RKO (cell line): ENCODE results near the gene NECTIN2.

Source experiments
- DNase-seq: peaks from one replicate; pipeline ENCODE4 v3.0.0-alpha.2; 2016; ENCODE audit warnings: low spot score

Gene NECTIN2

GRCh38 chr19:44845612-44846454, at the start of gene NECTIN2:
Gene NECTIN2, plus strand, starts transcription at chr19:44846297. Its CDS starts 229 bp downstream, at chr19:44846526.
- DNase-seq = peak; percentile 96

- no peak for DNase-seq
Measured at GRCh38 chr19:44796701-44797115, 49.4 kb upstream of the NECTIN2 start.

- DNase-seq = no peak
Measured at GRCh38 chr19:44799627-44800346, 46.3 kb upstream of the NECTIN2 start.

- peak; percentile 75 for DNase-seq
Measured at GRCh38 chr19:44800461-44800860, 45.6 kb upstream of the NECTIN2 start.

- no peak for DNase-seq
Measured at GRCh38 chr19:44803442-44804428, 42.4 kb upstream of the NECTIN2 start.

GRCh38 chr19:44806291-44806690, 39.8 kb upstream of the NECTIN2 start:
- DNase-seq = no peak

- no peak for DNase-seq
Measured at GRCh38 chr19:44807162-44807561, 38.9 kb upstream of the NECTIN2 start.

GRCh38 chr19:44807652-44808462, 38.2 kb upstream of the NECTIN2 start:
- peak; percentile 29 for DNase-seq

GRCh38 chr19:44808463-44809371, 37.4 kb upstream of the NECTIN2 start, which contains the start of gene BCAM:
Gene BCAM, plus strand, starts transcription at chr19:44809103. Its CDS starts 22 bp downstream, at chr19:44809125.
- peak; percentile 49 for DNase-seq

GRCh38 chr19:44809577-44810233, 36.4 kb upstream of the NECTIN2 start:
- no peak for DNase-seq

- no peak for DNase-seq
Measured at GRCh38 chr19:44810234-44811121, 35.6 kb upstream of the NECTIN2 start.

GRCh38 chr19:44811122-44811419, 35.0 kb upstream of the NECTIN2 start:
- no peak for DNase-seq

- no peak for DNase-seq
Measured at GRCh38 chr19:44812142-44812718, 33.9 kb upstream of the NECTIN2 start.

- no peak for DNase-seq
Measured at GRCh38 chr19:44813070-44813840, 32.8 kb upstream of the NECTIN2 start.

- DNase-seq = no peak
Measured at GRCh38 chr19:44813841-44814470, 32.1 kb upstream of the NECTIN2 start.

GRCh38 chr19:44814517-44814916, 31.6 kb upstream of the NECTIN2 start:
- no peak for DNase-seq

- no peak for DNase-seq
Measured at GRCh38 chr19:44816301-44816700, 29.8 kb upstream of the NECTIN2 start.
